ENCODE results near the gene SPATS2L.

The SPATS2L gene

GRCh38 chr2:200411831-200412230 lies 105.3 kb downstream of the SPATS2L start:
- DNase-seq (ENCODE audit: low read depth), result peak; percentile 70

- DNase-seq (ENCODE audit: low read depth), result no peak
These were observed 107.9 kb downstream of the SPATS2L start for GRCh38 chr2:200414367-200414766.

- no peak for DNase-seq (ENCODE audit: low read depth)
These were observed 109.0 kb downstream of the SPATS2L start for GRCh38 chr2:200415455-200415854.

- no peak for DNase-seq (ENCODE audit: low read depth)
These were observed 110.4 kb downstream of the SPATS2L start for GRCh38 chr2:200416878-200417277.

GRCh38 chr2:200417366-200417765 lies 110.9 kb downstream of the SPATS2L start:
- DNase-seq (ENCODE audit: low read depth), result no peak

- no peak for DNase-seq (ENCODE audit: low read depth)
These were observed 111.9 kb downstream of the SPATS2L start for GRCh38 chr2:200418399-200418798.

GRCh38 chr2:200419325-200419724 lies 112.8 kb downstream of the SPATS2L start:
- DNase-seq (ENCODE audit: low read depth), result no peak

- DNase-seq (ENCODE audit: low read depth), result no peak
These were observed 114.8 kb downstream of the SPATS2L start for GRCh38 chr2:200421270-200421669.

GRCh38 chr2:200422071-200422470 lies 115.6 kb downstream of the SPATS2L start:
- DNase-seq (ENCODE audit: low read depth), result no peak

GRCh38 chr2:200422532-200423261 lies 116.2 kb downstream of the SPATS2L start:
- no peak for DNase-seq (ENCODE audit: low read depth)

- DNase-seq (ENCODE audit: low read depth), result no peak
These were observed 117.0 kb downstream of the SPATS2L start for GRCh38 chr2:200423541-200423940.

- DNase-seq (ENCODE audit: low read depth), result no peak
These were observed 118.7 kb downstream of the SPATS2L start for GRCh38 chr2:200425026-200425821.

- DNase-seq (ENCODE audit: low read depth), result no peak
These were observed 120.3 kb downstream of the SPATS2L start for GRCh38 chr2:200426754-200427153.

- DNase-seq (ENCODE audit: low read depth), result no peak
These were observed 122.6 kb downstream of the SPATS2L start for GRCh38 chr2:200428961-200429665.

- no peak for DNase-seq (ENCODE audit: low read depth)
These were observed 123.5 kb downstream of the SPATS2L start for GRCh38 chr2:200430017-200430416.

GRCh38 chr2:200431996-200432705 lies 125.7 kb downstream of the SPATS2L start:
- DNase-seq (ENCODE audit: low read depth), result peak; percentile 36

GRCh38 chr2:200435379-200435778 lies 128.9 kb downstream of the SPATS2L start:
- DNase-seq (ENCODE audit: low read depth), result peak; percentile 67

GRCh38 chr2:200438251-200438650 lies 131.8 kb downstream of the SPATS2L start:
- DNase-seq (ENCODE audit: low read depth), result no peak

- no peak for DNase-seq (ENCODE audit: low read depth)
These were observed 132.4 kb downstream of the SPATS2L start for GRCh38 chr2:200438846-200439245.

GRCh38 chr2:200439981-200440380 lies 133.5 kb downstream of the SPATS2L start:
- no peak for DNase-seq (ENCODE audit: low read depth)

- DNase-seq (ENCODE audit: low read depth), result peak; percentile 81
These were observed 136.0 kb downstream of the SPATS2L start for GRCh38 chr2:200442471-200442870.

GRCh38 chr2:200443376-200443775 lies 136.9 kb downstream of the SPATS2L start:
- DNase-seq (ENCODE audit: low read depth), result no peak

Data from iris pigment epithelial cell (primary cell).